22Rv1 (cell line): ENCODE measurements around the gene NUP35.

Experiments
- ZFX ChIP-seq: fragments of 450-650 bp; IDR thresholded peaks from 2 replicates; pipeline ENCODE4 v1.6.1; 2017; ENCODE audit warnings: antibody characterized with exemption, borderline replicate concordance
- TF ChIP-seq, protein P1 (sequence below): fragments of 450-650 bp; IDR thresholded peaks from 2 replicates; pipeline ENCODE4 v1.5.1; 2017; ENCODE audit warnings: mild to moderate bottlenecking

DNA sequence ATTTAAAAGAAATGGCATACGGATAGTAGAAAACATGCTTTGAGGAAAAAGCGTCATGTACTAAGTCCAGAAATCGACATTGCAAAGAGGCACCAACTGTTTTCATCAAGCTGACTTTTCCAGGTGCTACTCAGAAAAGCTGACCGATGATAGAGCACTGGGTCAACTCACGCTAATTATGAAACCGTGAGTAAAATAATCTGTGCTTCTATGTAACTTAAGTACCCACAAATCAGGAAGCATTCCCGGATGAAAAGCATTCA is 353 bp upstream of the NUP35 start:
- TF ChIP-seq, protein P1, sequence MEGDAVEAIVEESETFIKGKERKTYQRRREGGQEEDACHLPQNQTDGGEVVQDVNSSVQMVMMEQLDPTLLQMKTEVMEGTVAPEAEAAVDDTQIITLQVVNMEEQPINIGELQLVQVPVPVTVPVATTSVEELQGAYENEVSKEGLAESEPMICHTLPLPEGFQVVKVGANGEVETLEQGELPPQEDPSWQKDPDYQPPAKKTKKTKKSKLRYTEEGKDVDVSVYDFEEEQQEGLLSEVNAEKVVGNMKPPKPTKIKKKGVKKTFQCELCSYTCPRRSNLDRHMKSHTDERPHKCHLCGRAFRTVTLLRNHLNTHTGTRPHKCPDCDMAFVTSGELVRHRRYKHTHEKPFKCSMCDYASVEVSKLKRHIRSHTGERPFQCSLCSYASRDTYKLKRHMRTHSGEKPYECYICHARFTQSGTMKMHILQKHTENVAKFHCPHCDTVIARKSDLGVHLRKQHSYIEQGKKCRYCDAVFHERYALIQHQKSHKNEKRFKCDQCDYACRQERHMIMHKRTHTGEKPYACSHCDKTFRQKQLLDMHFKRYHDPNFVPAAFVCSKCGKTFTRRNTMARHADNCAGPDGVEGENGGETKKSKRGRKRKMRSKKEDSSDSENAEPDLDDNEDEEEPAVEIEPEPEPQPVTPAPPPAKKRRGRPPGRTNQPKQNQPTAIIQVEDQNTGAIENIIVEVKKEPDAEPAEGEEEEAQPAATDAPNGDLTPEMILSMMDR = no peak
- no peak for TF ChIP-seq ZFX
